Ovary (tissue), 9 donors: Measurements from ENCODE around the gene CNGA3. TPM values are rescaled to one million over a fixed set of nuclear protein-coding genes. Genes with fewer than 3 reads are reported as not detected.
"Not testable (repeated sequence)": the region's sequence is repeated elsewhere in the genome, so short reads cannot be mapped to it uniquely, and the experiment has no call there.

Experiments
- DNase-seq, 5 donors: peaks; one replicate each; pipeline ENCODE4 v3.0.0-alpha.2; 2019 to 2020
- H3K27ac ChIP-seq, 2 donors: fragments of 200-600 bp; one replicate each; pipeline versions ENCODE4 v1.5.1 to v1.8.0; 2019 to 2022
- H3K27me3 ChIP-seq: fragments of 200-600 bp; one replicate; pipeline ENCODE4 v1.8.0; 2022
- H3K36me3 ChIP-seq: fragments of 200-600 bp; sonication (generic); one replicate; pipeline ENCODE4 v1.5.1; 2019
- H3K4me1 ChIP-seq: one replicate; pipeline ENCODE4 v1.8.1; 2013; ENCODE audit warnings: mild to moderate bottlenecking, moderate library complexity; ENCODE audit not compliant: insufficient read depth
- H3K4me3 ChIP-seq: fragments of 200-600 bp; sonication (generic); one replicate; pipeline ENCODE4 v1.5.1; 2017
- H3K9me3 ChIP-seq, 2 donors: fragments of 200-600 bp in 1 of 2; sonication (generic) in 1 of 2; one replicate each; pipeline versions ENCODE4 v1.5.1 to v1.8.1; 2013 to 2019; ENCODE audit warnings: mild to moderate bottlenecking in 1 of 2, moderate library complexity in 1 of 2
- EP300 ChIP-seq: sonication (generic); formaldehyde crosslinking; IDR thresholded peaks from one replicate; pipeline ENCODE4 v1.6.1; 2017; ENCODE audit warnings: antibody characterized with exemption
- POLR2A ChIP-seq: fragments of 450-650 bp; IDR thresholded peaks from one replicate; pipeline ENCODE4 v1.6.1; 2017; ENCODE audit warnings: antibody characterized with exemption, mild to moderate bottlenecking, moderate library complexity
- whole genome bisulfite sequencing, 3 donors: extraction: QIAGEN DNeasy Blood & Tissue Kit in 1 of 3; methylation state at CpG; one replicate each; pipeline versions ENCODE4 v1.1.5 to v1.1.7; 2013 to 2017; 5-methylcytosine and 5-hydroxymethylcytosine counted together
- intact Hi-C, 4 donors: fragments of 100-400 bp; cut with DNase I; formaldehyde crosslinking; loops; one replicate each; pipeline versions ENCODE4 v1.11.0 to v1.15.1; 2022 to 2023
- polyA plus RNA-seq, 2 donors: library from polyadenylated mRNA; stranded (reverse); fragments of 200-250 nt in 1 of 2; fragments of 350-450 nt in 1 of 2; fragmentation: Illumina TruSeq in 1 of 2; extraction: RNeasy Lipid Tissue Mini Kit (QIAGEN cat#74804) in 1 of 2; gene quantifications; one replicate each; pipeline ENCODE4 v1.2.3, GENCODE V29; 2013 to 2014
- total RNA-seq, 7 donors: library from RNA; depleted of rRNA in 2 of 7; stranded (reverse); fragments of >200 nt in 2 of 7; fragmentation: NEBNext Ultra II Directional in 3 of 7; extraction: Animal tissue kit (Norgen Biotek cat#: 25700) in 3 of 7; gene quantifications; one replicate each; pipeline versions ENCODE4 v1.1.0 to v1.2.4, GENCODE V29; 2016 to 2023
- TF ChIP-seq, protein P1 (sequence below), 3 donors: fragments of 450-650 bp in 2 of 3; fragments of 200-600 bp in 1 of 3; IDR thresholded peaks; one replicate each; pipeline versions ENCODE4 v1.5.1 to v1.8.0; 2016 to 2022; ENCODE audit warnings: antibody characterized with exemption in 3 of 3, mild to moderate bottlenecking in 1 of 3
- donor health status: DM: no; HTN: no; CAD: no; lungs with moderate emphysema.
- donor health status: DM: no; HTN: no; CAD: no.
- donor health status: Bipolar disorder and iron deficiency.
- donor health status: DM: yes; HTN: yes; CAD: no.
- donor health status: DM: no; HTN: no; CAD: no.
- donor health status: DM: yes; HTN: yes; CAD: no.

The CNGA3 gene
- total and polyA plus RNA-seq, 9 donors, result 0.05 to 0.34 (median 0.10) TPM; not detected in 6

DNA sequence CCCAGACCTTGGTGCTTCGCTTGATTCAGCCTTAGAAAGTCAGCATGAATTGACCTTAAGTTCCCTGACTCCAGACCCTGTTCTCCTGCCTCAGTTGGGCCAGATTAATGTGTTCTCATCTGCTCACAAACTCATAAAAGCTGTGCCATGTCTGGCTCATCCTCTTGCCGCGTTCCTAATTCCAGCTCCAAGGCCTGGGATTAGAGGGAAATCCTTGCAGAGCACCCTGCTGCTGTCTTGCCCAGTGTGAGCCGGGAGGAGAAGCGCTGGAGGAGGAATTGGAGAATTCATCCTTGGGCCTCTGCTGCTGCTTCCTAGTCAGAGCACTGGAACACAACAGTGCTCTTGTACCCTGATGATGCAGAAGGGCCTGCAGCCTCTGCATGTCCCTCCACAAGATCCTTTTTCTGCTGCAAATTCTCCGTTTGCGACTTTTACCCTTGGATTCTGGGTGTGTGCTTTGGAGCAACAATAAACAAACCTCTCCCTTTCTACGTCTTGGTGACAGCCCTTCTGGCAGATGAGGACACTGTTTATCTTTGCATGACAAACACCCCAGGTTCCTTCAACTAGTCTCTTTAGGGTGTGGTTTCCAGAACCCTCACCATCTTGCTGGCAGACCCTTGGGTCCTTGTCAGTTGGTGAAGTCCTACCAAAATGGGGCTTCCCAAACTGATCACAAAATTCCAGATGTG, 46.9 kb upstream of the CNGA3 start:
- Histone ChIP-seq H3K36me3 (no peaks in the 10 kb centered on the region), H3K27ac (no peak overlapping the region), H3K4me1 (no peaks in the 10 kb centered on the region), H3K27me3 (no peaks in the 10 kb centered on the region), H3K9me3 (no peaks in the 10 kb centered on the region), H3K4me3 (no peak overlapping the region)
- intact Hi-C loops, result no loop called here
- DNase-seq, result no peak
- 69 to 85% (median 80%) methylated on average over 8 of the region's 8 CpGs for WGBS, 3 donors
- TF ChIP-seq POLR2A (no peak), EP300 (no peak)
- TF ChIP-seq, protein P1, sequence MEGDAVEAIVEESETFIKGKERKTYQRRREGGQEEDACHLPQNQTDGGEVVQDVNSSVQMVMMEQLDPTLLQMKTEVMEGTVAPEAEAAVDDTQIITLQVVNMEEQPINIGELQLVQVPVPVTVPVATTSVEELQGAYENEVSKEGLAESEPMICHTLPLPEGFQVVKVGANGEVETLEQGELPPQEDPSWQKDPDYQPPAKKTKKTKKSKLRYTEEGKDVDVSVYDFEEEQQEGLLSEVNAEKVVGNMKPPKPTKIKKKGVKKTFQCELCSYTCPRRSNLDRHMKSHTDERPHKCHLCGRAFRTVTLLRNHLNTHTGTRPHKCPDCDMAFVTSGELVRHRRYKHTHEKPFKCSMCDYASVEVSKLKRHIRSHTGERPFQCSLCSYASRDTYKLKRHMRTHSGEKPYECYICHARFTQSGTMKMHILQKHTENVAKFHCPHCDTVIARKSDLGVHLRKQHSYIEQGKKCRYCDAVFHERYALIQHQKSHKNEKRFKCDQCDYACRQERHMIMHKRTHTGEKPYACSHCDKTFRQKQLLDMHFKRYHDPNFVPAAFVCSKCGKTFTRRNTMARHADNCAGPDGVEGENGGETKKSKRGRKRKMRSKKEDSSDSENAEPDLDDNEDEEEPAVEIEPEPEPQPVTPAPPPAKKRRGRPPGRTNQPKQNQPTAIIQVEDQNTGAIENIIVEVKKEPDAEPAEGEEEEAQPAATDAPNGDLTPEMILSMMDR (IDR thresholded peaks at IDR 0.05), result no peak

DNA sequence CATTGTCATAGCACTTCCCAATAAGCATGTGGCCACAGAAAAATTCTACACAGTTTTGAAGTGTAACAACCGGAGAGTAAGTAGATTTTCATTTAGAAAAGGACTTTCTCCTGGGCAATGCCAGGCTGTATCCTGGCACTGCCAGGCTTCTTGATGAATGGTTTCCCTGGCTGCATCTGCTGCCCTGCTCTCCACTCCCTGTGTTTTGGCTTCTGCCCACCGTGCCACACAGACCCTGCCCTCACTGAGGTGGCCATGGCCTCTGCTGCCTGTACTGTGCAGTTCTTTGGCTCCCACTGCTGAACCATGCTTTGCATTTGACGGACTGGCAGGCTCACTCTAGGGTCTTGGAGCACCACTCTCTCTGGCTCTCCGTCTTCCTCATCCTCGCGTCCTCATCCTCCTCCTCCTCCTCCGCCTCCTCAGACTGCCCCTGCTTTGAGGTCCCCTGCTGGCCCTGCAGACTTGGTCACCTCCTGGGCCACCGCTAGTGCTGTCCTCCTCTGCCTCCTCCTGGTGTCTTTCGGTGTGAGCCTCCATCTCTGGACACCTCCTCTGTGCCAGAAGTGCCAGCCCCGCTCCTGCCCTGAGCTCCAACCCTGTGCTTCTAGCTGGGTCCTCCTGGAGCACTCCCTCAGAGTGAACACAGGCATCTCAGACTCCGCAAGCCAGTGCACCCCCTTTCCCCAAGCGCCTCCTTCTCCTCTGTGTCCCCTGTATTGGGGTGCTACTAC, 45.9 kb upstream of the CNGA3 start:
- Histone ChIP-seq H3K27me3 (no peaks in the 10 kb centered on the region), H3K4me3 (no peak overlapping the region), H3K36me3 (no peaks in the 10 kb centered on the region), H3K4me1 (no peaks in the 10 kb centered on the region), H3K9me3 (no peaks in the 10 kb centered on the region), H3K27ac (no peak overlapping the region)
- 88 to 89% (median 89%) methylated on average over 12 of the region's 12 CpGs for WGBS, 3 donors
- TF ChIP-seq EP300, result no peak
- TF ChIP-seq POLR2A, result no peak
- TF ChIP-seq, protein P1 (IDR thresholded peaks at IDR 0.05), result no peak
- no peak for DNase-seq
- intact Hi-C loops, result no loop called here

DNA sequence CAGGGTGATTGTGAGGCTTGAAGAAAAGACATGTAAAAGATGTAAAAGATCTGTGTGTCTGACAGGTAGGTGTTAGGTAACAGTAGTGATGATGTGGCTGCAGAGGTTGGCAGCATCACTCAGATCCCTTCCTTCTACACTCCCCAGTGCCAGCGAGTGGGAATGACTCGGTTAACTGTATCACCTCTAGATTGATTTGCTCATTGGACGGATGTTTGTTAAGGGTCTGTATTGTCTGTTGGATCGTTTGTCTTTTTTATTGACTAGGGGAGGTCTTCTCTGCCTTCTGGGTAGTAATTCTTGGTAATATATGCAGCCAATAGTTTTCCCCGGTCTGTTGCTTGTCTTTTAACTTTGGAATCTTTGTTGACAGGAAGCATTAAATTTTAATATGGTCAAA, 44.8 kb upstream of the CNGA3 start:
- no peaks in the 10 kb centered on the region for H3K36me3 ChIP-seq
- no peak overlapping the region for H3K4me3 ChIP-seq
- intact Hi-C loops, result no loop called here
- DNase-seq, result no peak
- no peak for TF ChIP-seq EP300
- no peak for TF ChIP-seq POLR2A
- TF ChIP-seq, protein P1 (IDR thresholded peaks at IDR 0.05), result no peak
- WGBS, 3 donors, result 24 to 51% (median 39%) methylated on average over 5 of the region's 5 CpGs
- H3K27me3 ChIP-seq, result no peaks in the 10 kb centered on the region
- no peaks in the 10 kb centered on the region for H3K4me1 ChIP-seq
- no peaks in the 10 kb centered on the region for H3K9me3 ChIP-seq
- H3K27ac ChIP-seq, result no peak overlapping the region

DNA sequence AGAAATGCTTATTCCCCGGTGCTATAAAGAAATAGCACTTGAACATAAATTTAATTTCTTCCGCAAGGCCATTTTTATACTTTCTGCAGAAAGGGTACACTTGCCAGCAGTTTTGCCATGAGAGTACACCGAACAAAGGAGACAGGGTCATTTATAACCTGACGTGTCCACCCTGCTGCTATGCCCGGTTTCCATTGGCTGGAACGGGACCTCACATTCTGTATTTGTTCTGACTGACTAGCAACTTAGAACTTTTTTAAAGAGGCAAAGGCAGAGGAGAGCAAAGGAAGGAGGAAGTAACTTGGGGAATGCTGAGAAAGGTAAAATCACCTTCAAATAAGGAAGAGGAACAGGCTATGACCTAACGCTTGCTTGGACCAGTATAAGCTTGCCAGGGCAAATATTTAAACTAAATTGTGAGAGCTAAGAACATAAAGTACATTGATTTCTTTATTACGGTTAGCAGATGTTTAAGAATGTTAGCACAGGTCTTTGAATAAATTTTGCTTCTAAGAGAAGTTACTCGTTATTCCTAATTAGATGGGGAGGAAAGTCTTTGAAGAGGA, 39.0 kb upstream of the CNGA3 start:
- H3K4me3 ChIP-seq, H3K27me3 ChIP-seq, H3K27ac ChIP-seq, H3K36me3 ChIP-seq, intact Hi-C loops, DNase-seq, H3K9me3 ChIP-seq, H3K4me1 ChIP-seq: not testable (repeated sequence)
- WGBS, 3 donors, result 78 to 80% (median 79%) methylated on average over 9 of the region's 9 CpGs

DNA sequence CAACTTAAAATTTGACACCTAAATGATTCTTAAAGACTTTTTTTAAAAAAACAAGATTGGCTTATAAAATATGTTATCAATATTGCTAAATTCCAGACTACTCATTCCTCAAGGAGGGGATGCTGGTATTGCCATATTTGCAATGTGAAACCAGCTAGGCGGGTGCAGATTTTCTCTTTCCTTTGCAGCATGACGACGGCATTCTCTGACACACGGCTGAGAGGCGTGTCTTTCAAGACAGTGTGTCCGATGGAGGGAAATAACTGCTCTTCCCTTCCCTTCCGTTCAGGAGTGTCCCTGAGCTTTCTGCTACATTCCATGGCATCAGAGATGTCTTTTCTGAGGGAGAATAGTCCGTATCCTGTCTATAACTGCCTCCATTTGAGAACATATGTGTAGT, 38.2 kb upstream of the CNGA3 start:
- H3K9me3 ChIP-seq, result no peaks in the 10 kb centered on the region
- H3K27ac ChIP-seq, result no peak overlapping the region
- H3K27me3 ChIP-seq, result no peaks in the 10 kb centered on the region
- no peaks in the 10 kb centered on the region for H3K4me1 ChIP-seq
- 46 to 56% (median 49%) methylated on average over 8 of the region's 8 CpGs for WGBS, 3 donors
- no peak for DNase-seq
- intact Hi-C loops, result no loop called here
- H3K4me3 ChIP-seq, result no peak overlapping the region
- no peaks in the 10 kb centered on the region for H3K36me3 ChIP-seq
- TF ChIP-seq POLR2A (no peak), EP300 (no peak)
- TF ChIP-seq, protein P1 (IDR thresholded peaks at IDR 0.05), result no peak
